GM12892 (cell line): ENCODE data around the gene CALM3.

ENCODE experiments used
- POLR2A ChIP-seq: IDR thresholded peaks from 2 replicates; pipeline ENCODE4 v1.6.1; 2011; ENCODE audit warnings: low read depth, low read length, control low read depth
- POLR2AphosphoS5 ChIP-seq: IDR thresholded peaks from 2 replicates; pipeline ENCODE4 v1.6.1; 2011; ENCODE audit warnings: low read depth, low read length, control low read depth

DNA sequence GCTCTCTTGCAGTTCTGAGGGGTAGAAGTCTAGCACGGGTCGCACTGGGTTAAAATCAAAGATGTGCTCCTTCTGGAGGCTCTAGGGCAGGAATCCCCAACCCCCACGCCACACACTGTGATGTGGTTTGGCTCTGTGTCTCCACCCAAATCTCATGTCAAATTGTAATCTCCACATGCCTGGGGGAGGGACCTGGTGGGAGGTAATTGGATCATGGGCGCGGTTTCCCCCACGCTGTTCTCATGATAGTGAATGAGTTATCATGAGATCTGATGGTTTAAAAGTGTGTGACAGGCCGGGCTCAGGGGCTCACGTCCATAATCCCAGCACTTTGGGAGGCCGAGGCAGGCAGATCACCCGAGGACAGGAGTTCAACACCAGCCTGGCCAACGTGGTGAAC is 26.6 kb upstream of the CALM3 start:
- TF ChIP-seq POLR2AphosphoS5 (no peak), POLR2A (no peak)
